IMR-90 (cell line): ENCODE data around the gene MYH9. TPM values are rescaled to one million over a fixed set of nuclear protein-coding genes. Genes with fewer than 3 reads are reported as not detected.

Experiments used
- ATAC-seq: fragments of 200-7000 bp; cut with Tn5 transposase; 2 replicates; pipeline ENCODE4 v1.9.1; 2020; ENCODE audit warnings: low read depth, mild to moderate bottlenecking, moderate library complexity
- BruUV-seq: library from RNA; stranded (reverse); fragments of 400-500 nt; replicated peaks from 2 replicates; lab custom pipeline; 2021; lab: Mats Ljungman, UMichigan
- CTCF ChIA-PET: fragments of 300-600 bp; formaldehyde crosslinking; extraction: SDS; loops from one replicate; lab custom pipeline; 2021; ENCODE audit warnings: antibody characterized with exemption; lab: Yijun Ruan, JAX
- POLR2A ChIA-PET: fragments of 300-600 bp; sonication (Branson Sonifier 250); formaldehyde crosslinking; loops from one replicate; lab custom pipeline; 2022; ENCODE audit warnings: antibody characterized with exemption; ENCODE audit not compliant: unreplicated experiment; lab: Charles Lee
- DNase-seq: peaks from one replicate; pipeline ENCODE4 v3.0.0; 2013
- H2AFZ ChIP-seq: replicated peaks from 2 replicates; pipeline ENCODE3; 2013; ENCODE audit warnings: low read length, mild to moderate bottlenecking; ENCODE audit not compliant: poor library complexity
- H2AK5ac ChIP-seq: 2 replicates; pipeline ENCODE4 v1.6.1; 2013; ENCODE audit warnings: low read depth, low read length, inconsistent platforms
- H2AK9ac ChIP-seq: replicated peaks from 2 replicates; pipeline ENCODE3; 2013; ENCODE audit warnings: mild to moderate bottlenecking, low read depth, low read length, moderate library complexity; ENCODE audit not compliant: poor library complexity
- H2BK120ac ChIP-seq: 2 replicates; pipeline ENCODE4 v1.6.1; 2013; ENCODE audit warnings: low read depth, low read length, inconsistent platforms
- H2BK15ac ChIP-seq: 3 replicates; pipeline ENCODE4 v1.6.1; 2013; ENCODE audit warnings: low read depth, low read length, inconsistent platforms
- H2BK20ac ChIP-seq: 2 replicates; pipeline ENCODE4 v1.6.1; 2013; ENCODE audit warnings: low read depth, mild to moderate bottlenecking, inconsistent platforms, low read length, moderate library complexity
- H2BK5ac ChIP-seq: 2 replicates; pipeline ENCODE4 v1.6.1; 2013; ENCODE audit warnings: mild to moderate bottlenecking, low read depth, low read length, inconsistent platforms; ENCODE audit not compliant: poor library complexity, severe bottlenecking
- H3K14ac ChIP-seq: replicated peaks from 2 replicates; pipeline ENCODE4 v1.6.1; 2013; ENCODE audit warnings: low read depth, low read length, inconsistent platforms
- H3K18ac ChIP-seq: 2 replicates; pipeline ENCODE4 v1.6.1; 2013; ENCODE audit warnings: low read depth, low read length, control low read depth
- H3K23ac ChIP-seq: 2 replicates; pipeline ENCODE4 v1.6.1; 2013; ENCODE audit warnings: low read depth, low read length, inconsistent platforms
- H3K27ac ChIP-seq: 2 replicates; pipeline ENCODE4 v1.5.1; 2013; ENCODE audit warnings: mild to moderate bottlenecking, control low read depth, low read length; ENCODE audit not compliant: insufficient read depth
- H3K27me3 ChIP-seq: 2 replicates; pipeline ENCODE4 v1.6.1; 2013; ENCODE audit warnings: low read length; ENCODE audit not compliant: control insufficient read depth, insufficient read depth
- H3K36me3 ChIP-seq: 2 replicates; pipeline ENCODE4 v1.6.1; 2013; ENCODE audit warnings: low read length, mixed read lengths; ENCODE audit not compliant: control insufficient read depth, insufficient read depth
- H3K4ac ChIP-seq: 2 replicates; pipeline ENCODE4 v1.6.1; 2013; ENCODE audit warnings: low read depth, low read length, inconsistent platforms
- H3K4me1 ChIP-seq: 2 replicates; pipeline ENCODE4 v1.6.1; 2013; ENCODE audit warnings: low read length, mixed read lengths; ENCODE audit not compliant: control insufficient read depth, insufficient read depth
- H3K4me2 ChIP-seq: 2 replicates; pipeline ENCODE4 v1.6.1; 2013; ENCODE audit warnings: low read depth, mild to moderate bottlenecking, control low read depth, low read length, moderate library complexity
- H3K4me3 ChIP-seq: 2 replicates; pipeline ENCODE4 v1.5.1; 2013; ENCODE audit warnings: low read depth, mild to moderate bottlenecking, control low read depth, low read length, moderate library complexity; ENCODE audit not compliant: insufficient read depth
- H3K56ac ChIP-seq: 2 replicates; pipeline ENCODE4 v1.6.1; 2013; ENCODE audit warnings: low read length, inconsistent platforms; ENCODE audit not compliant: insufficient read depth; ENCODE audit errors: extremely low read depth
- H3K79me1 ChIP-seq, 2 experiments: 2 replicates each; pipeline ENCODE4 v1.6.1; 2013; ENCODE audit warnings: low read length in 2 of 2, inconsistent platforms in 1 of 2, low read depth in 1 of 2
- H3K9ac ChIP-seq: 2 replicates; pipeline ENCODE4 v1.6.1; 2013; ENCODE audit warnings: low read depth, low read length, control low read depth
- H3K9me1 ChIP-seq: 2 replicates; pipeline ENCODE4 v1.6.1; 2013; ENCODE audit warnings: low read length, inconsistent platforms; ENCODE audit not compliant: insufficient read depth
- H3K9me3 ChIP-seq: 2 replicates; pipeline ENCODE4 v1.6.1; 2013; ENCODE audit warnings: low read length; ENCODE audit not compliant: control insufficient read depth, insufficient read depth
- H4K20me1 ChIP-seq: 2 replicates; pipeline ENCODE4 v1.6.1; 2013; ENCODE audit warnings: low read length, inconsistent platforms; ENCODE audit not compliant: insufficient read depth
- H4K5ac ChIP-seq: 2 replicates; pipeline ENCODE4 v1.6.1; 2013; ENCODE audit warnings: mild to moderate bottlenecking, low read depth, low read length, control low read depth
- H4K8ac ChIP-seq, 2 experiments: 2 replicates each; pipeline ENCODE4 v1.6.1; 2013; ENCODE audit warnings: low read depth in 2 of 2, low read length in 2 of 2, control low read depth in 1 of 2, inconsistent platforms in 1 of 2
- H4K91ac ChIP-seq: 2 replicates; pipeline ENCODE4 v1.6.1; 2013; ENCODE audit warnings: low read depth, low read length, inconsistent platforms; ENCODE audit not compliant: insufficient read depth
- BHLHE40 ChIP-seq: fragments of 150-350 bp; IDR thresholded peaks from 2 replicates; pipeline ENCODE4 v1.6.1; 2016; ENCODE audit warnings: mild to moderate bottlenecking, low read depth, low read length
- CEBPB ChIP-seq: IDR thresholded peaks from 2 replicates; pipeline ENCODE4 v1.6.1; 2012; ENCODE audit warnings: low read depth, low read length, improper control_type of control experiment
- CHD1 ChIP-seq: IDR thresholded peaks from 2 replicates; pipeline ENCODE4 v1.6.1; 2012; ENCODE audit warnings: low read depth, low read length, improper control_type of control experiment
- CTCF ChIP-seq: conservative IDR thresholded peaks from 2 replicates; pipeline ENCODE4 v1.5.1; 2012; ENCODE audit warnings: mild to moderate bottlenecking, low read depth, low read length, improper control_type of control experiment
- FOS ChIP-seq: fragments of 150-350 bp; IDR thresholded peaks from 2 replicates; pipeline ENCODE4 v1.6.1; 2016; ENCODE audit warnings: low read depth, low read length
- MAFK ChIP-seq: IDR thresholded peaks from 2 replicates; pipeline ENCODE4 v1.6.1; 2012; ENCODE audit warnings: low read depth, low read length, improper control_type of control experiment
- MAZ ChIP-seq: IDR thresholded peaks from 2 replicates; pipeline ENCODE4 v1.6.1; 2012; ENCODE audit warnings: low read depth, mild to moderate bottlenecking, low read length, improper control_type of control experiment, moderate library complexity, borderline replicate concordance
- MXI1 ChIP-seq: IDR thresholded peaks from 2 replicates; pipeline ENCODE4 v1.6.1; 2012; ENCODE audit warnings: low read depth, mild to moderate bottlenecking, low read length, moderate library complexity, borderline replicate concordance
- NFE2L2 ChIP-seq: fragments of 150-350 bp; IDR thresholded peaks from 2 replicates; pipeline ENCODE4 v1.6.1; 2016; ENCODE audit warnings: low read depth, mild to moderate bottlenecking, low read length
- POLR2A ChIP-seq: IDR thresholded peaks from 2 replicates; pipeline ENCODE4 v1.6.1; 2012; ENCODE audit warnings: mild to moderate bottlenecking, low read depth, low read length
- RAD21 ChIP-seq: IDR thresholded peaks from 2 replicates; pipeline ENCODE4 v1.6.1; 2012; ENCODE audit warnings: low read length, improper control_type of control experiment
- RCOR1 ChIP-seq: IDR thresholded peaks from 2 replicates; pipeline ENCODE4 v1.6.1; 2012; ENCODE audit warnings: mild to moderate bottlenecking, low read length, improper control_type of control experiment; ENCODE audit not compliant: insufficient replicate concordance
- RFX5 ChIP-seq: IDR thresholded peaks from 2 replicates; pipeline ENCODE4 v1.8.0; 2012; ENCODE audit warnings: low read depth, mild to moderate bottlenecking, low read length, moderate library complexity
- WGBS, 2 experiments: methylation state at CpG; one replicate each; pipeline versions ENCODE4 v1.1.5 to v1.1.7; 2013; ENCODE audit warnings: missing lambda C conversion rate in 2 of 2; ENCODE audit not compliant: insufficient read length in 1 of 2; ENCODE audit errors: extremely low coverage in 2 of 2; 5-methylcytosine and 5-hydroxymethylcytosine counted together
- dilution Hi-C: fragments of 300-500 bp; cut with HindIII; formaldehyde crosslinking; loops from one replicate; pipeline ENCODE4 v1.14.3; 2018; ENCODE audit warnings: low sequenced_read_pairs; ENCODE audit not compliant: unreplicated experiment
- in situ Hi-C: fragments of 300-500 bp; cut with MboI; formaldehyde crosslinking; loops from 3 replicates; pipeline ENCODE4 v1.14.3; 2019; ENCODE audit warnings: low sequenced_read_pairs, inconsistent platforms, mixed read lengths
- intact Hi-C: fragments of 100-400 bp; cut with micrococcal nuclease; formaldehyde crosslinking; loops from 2 replicates; pipeline ENCODE4 v1.10.0; 2022
- polyA plus RNA-seq, 3 experiments: library from polyadenylated mRNA; depleted of rRNA; stranded (reverse); fragments of >200 nt; gene quantifications; 2 replicates each; pipeline ENCODE4 v1.2.3, GENCODE V29; 2012; ENCODE audit warnings: low replicate concordance in 1 of 3
- total RNA-seq: library from RNA; depleted of rRNA; stranded (reverse); fragments of >200 nt; gene quantifications from 2 replicates; pipeline ENCODE4 v1.2.3, GENCODE V29; 2012
- TF ChIP-seq, protein P1 (sequence below): fragments of 150-350 bp; IDR thresholded peaks from 2 replicates; pipeline ENCODE4 v1.6.1; 2016; ENCODE audit warnings: low read depth, mild to moderate bottlenecking, low read length, moderate library complexity, borderline replicate concordance
- TF ChIP-seq, protein P2 (sequence below): fragments of 150-350 bp; IDR thresholded peaks from 2 replicates; pipeline ENCODE4 v1.6.1; 2017; ENCODE audit warnings: mild to moderate bottlenecking, antibody characterized with exemption, low read length, low read depth

Gene MYH9
- total and polyA plus RNA-seq, 2 of the 4 experiments (the other 2 are of a cell fraction): 475 to 554 TPM

- Histone ChIP-seq H3K79me1 (peaks cover 54 to 92% of the 10 kb centered on the region in 2 experiments), H2BK20ac (peak overlapping the region; percentile 56), H3K23ac (peak overlapping the region; percentile 84), H3K4me2 (peak overlapping the region; percentile 30), H3K4ac (peak overlapping the region; percentile 91), H2BK5ac (peak overlapping the region; percentile 99), H4K20me1 (peaks cover 93% of the 10 kb centered on the region), H2BK120ac (peak overlapping the region; percentile 89), H3K4me1 (peaks cover 21% of the 10 kb centered on the region), H4K8ac (peak overlapping the region; percentile 31 to 85; a peak in 3 of 4 replicates), H2AK5ac (peak overlapping the region; percentile 93), H2AK9ac (peak overlapping the region; percentile 42), H3K4me3 (no peak overlapping the region), H3K56ac (peak overlapping the region; percentile 58), H3K36me3 (peaks cover 94% of the 10 kb centered on the region), H3K9me1 (peaks cover 9% of the 10 kb centered on the region), H3K27me3 (no peaks in the 10 kb centered on the region), H3K27ac (peak overlapping the region; percentile 94), H3K14ac (peak overlapping the region; percentile 84), H2AFZ (peak overlapping the region; percentile 52), H2BK15ac (peak overlapping the region; percentile 34; the same call in 2 of the 3 replicates), H3K9me3 (no peaks in the 10 kb centered on the region), H3K18ac (peak overlapping the region; percentile 84), H4K5ac (peak overlapping the region; percentile 58), H3K9ac (peak overlapping the region; percentile 58), H4K91ac (peak overlapping the region; percentile 88)
- ChIA-PET POLR2A (interaction anchor here (0.9 to 1.0 kb wide), 2 partner anchors 71 to 77 kb away, joined by 5 to 11 read pairs; no protein-coding TSS in a partner anchor), CTCF (interaction anchor here (0.6 to 2.1 kb wide), 4 partner anchors 69 to 168 kb away, joined by 3 to 17 read pairs (median 4); no protein-coding TSS in a partner anchor)
- DNase-seq (peak; percentile 73), ATAC-seq (peak; percentile 43)
- dilution Hi-C loops (no loop called here), in situ Hi-C loops (no loop called here), intact Hi-C loops (loop anchor here (1.0 kb wide), 2 partner anchors 84 to 169 kb away; no protein-coding TSS in a partner anchor)
- WGBS, 2 experiments: 0% methylated on average over 4 of the region's 13 CpGs; no CpG with 5 or more reads in 1 of the 2 experiments
- no TSS peak for BruUV-seq
- TF ChIP-seq FOS (no peak), RFX5 (no peak), RAD21 (peak; percentile 69), CTCF (peak; percentile 75), NFE2L2 (no peak), POLR2A (peak; percentile 46), MXI1 (no peak), MAZ (0 out of 2 replicates have a peak, but pooled peaks have one; percentile 18), BHLHE40 (no peak), CHD1 (no peak), MAFK (no peak), RCOR1 (no peak), CEBPB (no peak)
- TF ChIP-seq, protein P1, sequence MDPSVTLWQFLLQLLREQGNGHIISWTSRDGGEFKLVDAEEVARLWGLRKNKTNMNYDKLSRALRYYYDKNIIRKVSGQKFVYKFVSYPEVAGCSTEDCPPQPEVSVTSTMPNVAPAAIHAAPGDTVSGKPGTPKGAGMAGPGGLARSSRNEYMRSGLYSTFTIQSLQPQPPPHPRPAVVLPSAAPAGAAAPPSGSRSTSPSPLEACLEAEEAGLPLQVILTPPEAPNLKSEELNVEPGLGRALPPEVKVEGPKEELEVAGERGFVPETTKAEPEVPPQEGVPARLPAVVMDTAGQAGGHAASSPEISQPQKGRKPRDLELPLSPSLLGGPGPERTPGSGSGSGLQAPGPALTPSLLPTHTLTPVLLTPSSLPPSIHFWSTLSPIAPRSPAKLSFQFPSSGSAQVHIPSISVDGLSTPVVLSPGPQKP: no peak
- TF ChIP-seq, protein P2, sequence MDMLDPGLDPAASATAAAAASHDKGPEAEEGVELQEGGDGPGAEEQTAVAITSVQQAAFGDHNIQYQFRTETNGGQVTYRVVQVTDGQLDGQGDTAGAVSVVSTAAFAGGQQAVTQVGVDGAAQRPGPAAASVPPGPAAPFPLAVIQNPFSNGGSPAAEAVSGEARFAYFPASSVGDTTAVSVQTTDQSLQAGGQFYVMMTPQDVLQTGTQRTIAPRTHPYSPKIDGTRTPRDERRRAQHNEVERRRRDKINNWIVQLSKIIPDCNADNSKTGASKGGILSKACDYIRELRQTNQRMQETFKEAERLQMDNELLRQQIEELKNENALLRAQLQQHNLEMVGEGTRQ: no peak
Observed at GRCh38 chr22:36301384-36301828, 86.4 kb downstream of the MYH9 start.
